Renal cortex interstitium (tissue), 11 donors: ENCODE measurements around the gene PNKP. TPM values are rescaled to one million over a fixed set of nuclear protein-coding genes. Genes with fewer than 3 reads are reported as not detected.

Source experiments
- DNase-seq, 11 donors: peaks; one replicate each; pipeline ENCODE4 v3.0.0-alpha.2; 2013; ENCODE audit warnings: low read depth in 9 of 11, low spot score in 4 of 11; ENCODE audit errors: extremely low read depth in 1 of 11
- polyA plus RNA-seq, 3 donors: library from polyadenylated mRNA; unstranded; fragments of 120-200 nt; gene quantifications; one replicate each; pipeline ENCODE4 v1.2.1, GENCODE V29; 2013; ENCODE audit not compliant: insufficient read length in 3 of 3

The PNKP gene
- polyA plus RNA-seq, 3 donors = 41.8 to 93.0 (median 60.3) TPM

DNA sequence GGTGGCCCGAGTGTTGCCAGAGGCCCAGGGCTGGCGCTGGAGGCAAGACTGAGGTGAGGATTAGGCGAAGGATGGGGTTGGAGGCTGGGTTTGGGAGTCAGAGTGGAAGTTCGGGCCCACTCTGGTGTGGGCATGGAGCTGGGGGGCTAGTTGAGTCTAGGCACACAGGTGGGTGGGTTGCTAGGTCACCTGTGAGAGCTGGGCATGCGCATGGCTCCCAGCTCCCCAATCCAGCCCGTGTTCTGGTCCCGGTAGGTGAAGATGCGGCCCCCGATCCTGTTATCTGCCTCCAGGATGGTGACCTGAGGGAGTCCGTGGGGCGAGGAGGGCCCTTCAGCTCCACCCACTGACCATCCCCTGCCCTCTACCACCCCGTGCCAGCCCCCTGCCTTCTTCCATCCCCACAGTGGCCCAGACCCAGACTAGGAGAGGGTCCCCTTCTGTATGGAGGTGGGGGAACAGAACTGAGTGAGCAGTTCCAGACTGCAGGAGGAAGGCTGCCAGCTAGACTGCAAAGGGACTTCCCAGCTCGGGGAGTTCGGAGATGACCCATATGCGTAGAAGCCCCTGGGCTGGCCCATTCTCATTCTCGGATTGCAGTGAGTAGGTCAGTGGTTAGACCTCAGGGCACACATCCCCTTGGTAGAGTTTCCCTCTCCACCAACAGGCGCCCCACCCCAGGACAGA lies 27.6 kb upstream of the PNKP start:
- no peak for DNase-seq

DNA sequence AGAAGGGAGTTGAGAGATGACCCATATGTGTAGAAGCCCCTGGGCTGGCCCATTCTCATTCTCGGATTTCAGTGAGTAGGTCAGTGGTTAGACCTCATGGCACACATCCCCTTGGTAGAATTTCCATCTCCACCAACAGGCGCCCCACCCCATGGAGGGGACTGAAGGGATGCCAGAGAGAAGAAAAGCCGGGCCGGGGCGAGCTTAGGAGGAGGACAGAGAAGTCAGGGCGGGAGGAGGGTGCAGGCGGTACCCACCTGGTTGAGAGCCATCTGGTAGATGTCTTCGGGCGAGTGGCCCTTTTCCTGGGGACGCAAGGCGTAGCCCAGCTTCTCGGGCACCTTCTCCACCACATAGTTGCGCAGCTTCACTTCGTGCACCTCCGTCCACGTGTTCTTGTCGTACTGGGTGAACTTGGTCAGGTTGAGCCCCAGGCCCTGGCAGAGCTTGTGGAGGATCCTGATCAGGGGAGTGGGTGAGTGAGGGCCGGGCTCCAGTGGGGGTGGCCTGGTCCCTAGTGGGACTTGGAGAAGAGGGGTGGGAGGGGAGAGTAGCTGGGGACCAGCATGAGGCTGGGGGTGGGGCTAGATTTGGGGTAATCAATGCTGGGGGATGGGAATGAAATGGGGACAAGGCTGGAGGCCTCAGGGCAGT lies 26.8 kb upstream of the PNKP start:
- DNase-seq = no peak

DNA sequence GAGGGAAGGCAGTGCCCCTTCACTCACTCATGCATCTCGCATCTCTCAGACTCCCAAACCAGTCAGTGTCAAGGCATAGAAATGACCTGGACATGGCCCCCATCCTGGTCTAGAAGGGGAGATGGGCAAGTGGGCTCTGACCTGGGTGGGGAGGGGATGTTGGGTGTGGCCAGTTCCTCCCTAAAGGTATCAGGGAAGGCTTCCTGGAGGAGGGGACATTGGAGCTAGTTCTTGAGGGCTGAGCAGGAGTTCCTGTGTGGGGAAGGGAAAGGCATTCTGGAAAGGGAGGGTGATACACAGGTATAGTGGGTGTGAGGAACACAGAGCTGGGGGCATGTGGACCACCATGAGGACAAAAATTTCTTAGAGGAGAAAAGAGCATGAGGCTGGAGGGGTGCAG lies 25.3 kb upstream of the PNKP start:
- no peak for DNase-seq

DNA sequence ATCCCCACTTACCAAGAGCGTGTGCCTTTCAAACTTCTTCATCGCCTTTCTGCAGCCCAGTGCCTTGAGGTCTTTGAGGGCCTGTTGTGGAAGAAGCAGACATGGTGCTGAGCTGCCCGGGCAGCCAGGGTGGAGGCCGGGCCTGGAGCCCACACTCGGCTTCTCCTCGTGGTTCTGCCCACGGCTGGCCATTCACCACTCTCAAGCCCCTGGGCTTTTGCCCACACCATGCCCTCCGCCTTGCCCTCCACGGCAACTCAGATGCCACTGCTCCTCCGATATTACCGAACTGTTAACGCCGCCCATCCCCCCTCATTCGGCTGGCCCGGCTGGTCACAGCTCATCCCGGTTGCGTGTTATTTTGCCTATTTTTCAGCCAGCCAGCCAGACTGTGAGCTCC lies 24.0 kb upstream of the PNKP start:
- DNase-seq = no peak

DNA sequence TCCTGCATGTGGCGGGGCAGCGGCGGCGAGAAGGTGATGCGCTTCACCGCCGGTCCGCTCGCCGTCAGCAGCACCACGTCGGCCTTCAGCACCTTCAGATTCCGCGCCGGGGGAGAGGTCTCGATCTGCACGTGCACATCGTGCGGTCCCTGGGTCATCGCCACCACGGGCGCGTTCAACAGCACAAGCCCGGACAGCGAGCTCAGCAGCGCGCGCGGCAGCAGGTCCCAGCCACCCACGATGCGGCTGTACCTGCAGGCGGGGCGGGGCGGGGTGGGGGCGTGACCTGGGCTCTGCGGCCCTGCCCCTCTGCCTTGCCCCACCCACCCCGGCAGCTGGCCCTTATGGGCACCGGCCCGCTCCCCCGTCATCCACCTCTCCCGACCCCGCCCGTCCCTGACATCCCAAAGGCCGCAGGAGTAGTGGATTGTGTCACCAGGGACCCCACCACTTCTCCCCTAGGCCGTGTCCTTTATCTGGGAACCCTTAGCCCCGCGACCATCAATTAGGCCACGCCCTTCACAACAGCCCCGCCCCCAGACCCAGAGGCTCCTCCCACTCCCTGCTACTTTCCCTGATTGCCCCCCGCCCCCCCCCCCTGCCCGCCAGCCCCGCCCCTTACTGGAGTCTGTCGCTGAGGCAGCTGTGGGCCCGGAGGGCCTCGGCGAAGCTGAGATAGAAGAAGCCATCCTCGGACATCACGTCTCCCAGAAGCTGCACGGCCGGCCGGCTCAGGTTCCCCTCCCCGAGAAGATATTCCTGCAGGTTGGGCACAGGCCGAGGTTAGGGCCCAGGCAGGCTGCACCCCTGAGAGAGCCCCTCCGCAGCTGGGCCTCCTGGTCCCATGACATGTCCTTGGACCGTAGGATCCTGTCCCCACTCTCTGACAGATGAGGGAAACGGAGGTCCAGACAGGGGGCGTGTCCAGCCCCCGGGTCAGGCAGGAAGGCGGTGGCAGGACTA lies 23.3 kb upstream of the PNKP start:
- DNase-seq = no peak

DNA sequence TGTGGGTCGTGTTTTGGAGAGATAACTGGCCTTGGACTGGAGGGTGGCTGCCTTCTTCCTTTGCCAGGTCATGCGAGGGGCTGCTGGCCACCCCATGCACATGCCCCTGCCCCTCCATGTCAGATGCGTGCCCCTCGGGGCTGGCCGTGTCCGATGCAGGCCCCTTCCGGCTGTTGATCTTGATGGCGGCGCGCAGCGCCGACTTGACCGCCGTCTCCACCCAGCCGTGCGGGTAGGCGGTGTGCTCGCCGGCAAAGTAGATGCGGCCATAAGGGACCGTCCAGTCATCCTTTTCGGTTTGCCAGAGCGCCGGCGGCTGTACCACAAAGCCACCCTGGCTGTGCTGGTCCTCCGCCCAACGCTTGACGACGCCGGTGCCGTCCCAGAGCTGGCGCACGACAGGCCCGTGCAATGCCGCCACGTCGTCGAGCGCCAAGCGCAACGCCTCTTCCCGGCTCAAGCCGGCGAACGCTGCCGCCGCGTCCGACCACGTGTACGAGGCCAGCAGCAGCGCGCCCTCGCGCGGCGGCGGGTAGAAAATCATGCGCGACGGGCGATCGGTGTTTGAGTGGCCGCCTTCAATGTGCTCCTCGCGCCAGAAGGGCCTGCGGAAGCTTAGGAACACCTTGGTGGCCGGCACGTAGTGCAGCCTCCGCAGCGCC lies 22.4 kb upstream of the PNKP start:
- DNase-seq = peak in 7 of 11 donors; percentile 66 to 77 (median 75)

DNA sequence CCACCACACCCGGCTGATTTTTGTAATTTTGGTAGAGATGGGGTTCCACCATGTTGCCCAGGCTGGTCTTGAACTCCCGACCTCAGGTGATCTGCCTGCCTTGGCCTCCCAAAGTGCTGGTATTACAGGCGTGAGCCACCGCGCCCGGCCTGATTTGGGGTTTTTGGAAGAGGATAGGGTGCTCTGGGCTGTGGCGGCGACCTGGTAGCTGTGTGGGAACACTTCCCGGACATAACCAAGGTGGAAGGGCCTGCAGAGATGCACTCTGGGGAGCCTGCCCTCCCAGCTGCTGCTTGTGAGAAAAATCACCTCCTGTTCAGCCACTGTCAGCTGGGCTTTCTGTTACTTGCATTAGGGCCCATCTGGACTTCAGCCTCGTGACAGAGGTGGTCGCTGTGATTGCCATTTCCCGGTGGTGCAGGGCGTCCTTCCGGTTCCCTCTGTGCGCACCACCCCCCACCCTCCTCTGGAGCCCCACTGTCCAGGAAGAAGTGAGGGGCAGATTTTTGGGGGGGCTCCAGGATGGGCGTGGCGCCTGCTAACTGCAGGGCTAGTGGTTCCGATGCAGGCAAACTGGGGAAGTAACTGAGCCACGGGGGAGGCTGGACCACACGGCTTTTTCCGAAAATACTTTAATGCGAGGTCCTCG lies 21.8 kb upstream of the PNKP start:
- DNase-seq = no peak

DNA sequence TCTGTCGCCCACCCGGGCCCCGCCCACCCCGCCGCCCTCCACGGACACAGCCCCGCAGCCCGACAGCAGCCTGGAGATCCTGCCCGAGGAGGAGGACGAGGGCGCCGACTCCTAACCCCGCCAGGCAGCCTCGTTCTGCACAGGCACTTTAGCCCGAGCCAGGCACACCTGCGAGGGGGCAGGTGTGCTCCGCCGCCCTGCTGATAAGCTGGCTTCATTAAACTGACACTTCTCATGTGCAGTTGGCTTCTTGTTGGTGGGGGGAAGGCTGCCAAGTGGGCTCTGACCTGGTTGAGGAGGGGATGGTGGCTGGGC lies 21.1 kb upstream of the PNKP start:
- DNase-seq = no peak

DNA sequence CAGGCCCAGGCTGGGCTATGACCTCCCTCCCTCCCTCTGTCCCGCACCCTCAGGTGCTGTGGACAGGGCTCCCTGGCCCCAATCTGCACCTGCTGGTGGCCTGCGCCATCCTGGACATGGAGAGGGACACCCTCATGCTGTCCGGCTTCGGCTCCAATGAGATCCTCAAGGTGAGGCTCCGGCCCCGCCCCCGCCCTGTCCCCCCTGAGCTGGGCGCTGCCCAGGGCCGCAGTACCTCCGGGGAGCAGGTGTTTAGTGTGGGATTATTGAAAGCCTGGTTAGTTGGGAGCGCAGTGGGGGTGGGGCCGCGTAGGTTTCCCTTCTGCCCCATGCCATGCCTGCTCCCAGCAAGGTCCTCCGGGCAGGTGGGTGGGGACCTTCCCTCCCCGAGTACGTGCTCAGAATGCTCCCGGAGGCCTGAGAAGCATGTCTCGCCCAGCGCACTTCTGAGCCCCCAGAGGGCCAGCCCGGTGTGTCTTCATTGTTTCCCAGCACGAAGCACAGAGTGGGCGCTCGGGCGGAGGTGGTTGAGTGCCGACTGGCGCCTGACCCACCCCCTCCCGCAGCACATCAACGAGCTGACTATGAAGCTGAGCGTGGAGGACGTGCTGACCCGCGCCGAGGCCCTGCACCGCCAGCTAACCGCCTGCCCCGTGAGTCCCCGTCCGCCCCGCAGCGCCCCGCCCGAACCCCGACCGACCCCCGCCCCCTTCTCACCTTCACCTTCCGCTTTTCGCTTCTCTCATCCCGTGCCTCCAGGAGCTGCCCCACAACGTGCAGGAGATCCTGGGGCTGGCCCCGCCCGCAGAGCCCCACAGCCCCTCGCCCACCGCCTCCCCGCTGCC lies 20.5 kb upstream of the PNKP start:
- DNase-seq = no peak

DNA sequence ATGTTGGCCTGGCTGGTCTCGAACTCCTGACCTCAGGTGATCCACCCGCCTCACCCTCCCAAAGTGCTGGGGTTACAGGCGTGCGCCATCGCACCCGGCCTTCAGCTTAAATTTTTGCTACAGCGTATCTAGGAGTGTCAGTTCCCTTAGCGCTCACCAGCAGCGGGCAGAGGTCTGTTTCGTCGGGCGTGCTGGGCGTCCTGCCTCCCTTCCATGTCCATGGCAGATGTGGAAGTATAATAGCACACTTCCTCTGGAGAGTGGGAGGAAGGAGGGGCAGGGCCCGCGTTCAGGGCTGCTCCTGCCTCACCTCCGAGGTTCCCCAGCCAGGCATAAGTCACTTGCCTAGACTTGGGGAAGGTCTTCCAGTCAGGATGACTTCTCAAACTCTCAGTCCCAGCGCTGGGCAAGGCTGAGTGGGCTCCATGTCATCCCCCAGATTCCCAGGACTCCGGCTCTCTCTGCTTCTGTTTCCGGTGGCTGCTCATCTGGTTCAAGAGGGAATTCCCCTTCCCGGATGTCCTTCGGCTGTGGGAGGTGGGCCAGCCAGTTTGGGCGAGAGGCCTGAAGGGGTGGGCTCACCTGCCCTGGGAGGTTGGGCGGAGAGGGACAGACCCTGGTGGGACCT lies 19.8 kb upstream of the PNKP start:
- DNase-seq = no peak

DNA sequence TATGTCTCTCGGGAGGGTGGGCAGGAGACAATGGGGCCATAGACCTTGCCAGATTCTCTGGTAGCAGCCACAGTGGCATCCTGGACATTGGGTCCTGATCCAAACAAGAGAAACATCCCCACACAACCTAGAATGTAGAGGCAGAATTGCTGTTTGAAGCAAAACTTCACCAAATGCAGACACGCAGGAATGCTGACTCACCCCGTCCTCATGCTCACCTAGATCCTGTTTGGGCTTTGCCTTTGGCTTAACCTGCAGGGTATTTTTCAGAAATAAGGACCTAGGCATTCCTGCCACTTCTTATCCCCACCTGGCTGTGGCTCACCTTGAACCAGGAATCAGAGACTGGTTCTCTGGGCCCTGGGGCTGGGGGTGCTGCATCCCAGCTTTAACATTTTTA lies 17.4 kb upstream of the PNKP start:
- no peak for DNase-seq

DNA sequence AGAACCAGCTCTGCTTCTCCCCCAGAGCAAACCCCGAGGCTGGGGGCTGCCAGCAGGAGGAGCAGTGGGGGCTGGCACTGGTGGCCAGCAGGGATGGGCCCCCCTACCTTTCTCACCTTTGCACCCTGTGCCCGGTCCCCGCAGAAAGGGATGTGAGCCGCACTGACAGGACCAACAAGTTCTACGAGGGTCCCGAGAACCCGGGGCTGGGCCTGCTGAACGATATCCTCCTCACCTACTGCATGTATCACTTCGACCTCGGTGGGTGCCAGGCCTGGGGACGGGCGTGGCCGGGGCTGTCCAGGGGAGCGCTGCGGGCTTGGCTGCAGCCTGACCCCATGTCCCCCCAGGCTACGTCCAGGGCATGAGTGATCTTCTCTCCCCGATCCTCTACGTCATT lies 16.7 kb upstream of the PNKP start:
- no peak for DNase-seq

DNA sequence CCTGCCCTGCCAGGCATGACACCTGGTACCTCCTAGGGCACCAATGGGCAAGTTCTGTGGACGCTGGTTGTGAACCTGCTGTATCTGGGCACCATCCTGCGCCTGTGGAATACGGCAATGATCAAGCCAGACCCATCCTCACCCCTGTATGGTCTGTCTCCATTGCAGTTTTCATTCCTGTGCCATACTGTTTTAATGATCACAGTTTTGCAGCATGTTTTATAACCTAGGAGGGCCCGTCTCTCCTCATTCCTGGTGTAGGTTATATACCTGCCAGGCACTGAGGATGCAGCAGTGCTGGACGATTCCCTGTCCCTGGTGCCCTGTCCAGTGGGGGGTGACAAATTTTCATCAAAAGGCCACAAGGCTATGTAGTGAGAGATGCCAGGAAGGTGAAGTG lies 15.7 kb upstream of the PNKP start:
- no peak for DNase-seq

DNA sequence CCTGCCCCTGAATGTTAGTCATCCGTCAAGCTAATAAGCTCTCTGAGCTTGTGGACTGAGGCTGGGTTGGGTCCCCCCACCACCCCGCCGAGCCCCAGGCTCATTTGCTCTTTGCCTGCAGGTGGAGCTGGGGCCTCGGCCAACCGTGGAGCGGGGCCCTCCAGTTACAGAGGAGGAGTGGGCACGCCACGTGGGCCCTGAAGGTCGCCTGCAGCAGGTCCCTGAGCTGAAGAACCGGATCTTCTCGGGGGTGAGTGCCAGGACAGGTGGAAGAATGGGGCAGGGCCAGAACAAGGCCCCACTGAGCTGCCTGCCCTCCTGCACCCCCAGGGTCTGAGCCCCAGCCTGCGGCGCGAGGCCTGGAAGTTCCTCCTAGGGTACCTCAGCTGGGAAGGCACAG lies 15.3 kb upstream of the PNKP start:
- no peak for DNase-seq

DNA sequence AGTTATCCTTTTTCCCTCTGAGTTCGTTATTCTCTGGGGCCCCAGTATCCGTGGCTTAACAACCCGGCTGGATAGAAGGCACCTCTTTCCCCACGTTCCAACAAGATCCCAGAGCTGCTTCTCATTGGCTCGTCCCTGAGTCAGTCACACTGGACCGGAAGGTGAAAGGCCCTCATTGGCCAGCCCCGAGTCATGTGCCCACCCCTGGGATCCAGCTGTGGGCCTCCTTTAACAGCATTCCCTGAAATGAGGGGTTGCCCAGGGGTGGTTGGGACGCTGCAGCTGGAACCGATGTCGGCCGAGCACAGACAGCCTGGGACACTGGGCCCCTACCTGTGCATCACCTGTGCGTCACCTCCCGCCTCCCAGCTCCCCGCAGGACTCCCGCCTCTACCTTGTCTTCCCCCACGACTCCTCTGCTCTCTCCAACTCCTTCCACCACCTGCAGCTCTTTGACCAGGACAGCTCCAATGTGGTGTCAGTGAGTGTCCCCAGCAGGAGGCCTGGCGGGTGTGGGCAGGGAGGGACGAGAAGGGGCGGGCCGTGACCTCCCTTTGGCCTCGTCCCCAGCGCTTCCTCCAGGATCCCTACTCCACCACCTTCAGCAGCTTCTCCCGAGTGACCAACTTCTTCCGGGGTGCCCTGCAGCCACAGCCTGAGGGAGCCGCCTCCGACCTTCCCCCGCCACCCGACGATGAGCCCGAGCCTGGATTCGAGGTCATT lies 14.5 kb upstream of the PNKP start:
- no peak for DNase-seq

DNA sequence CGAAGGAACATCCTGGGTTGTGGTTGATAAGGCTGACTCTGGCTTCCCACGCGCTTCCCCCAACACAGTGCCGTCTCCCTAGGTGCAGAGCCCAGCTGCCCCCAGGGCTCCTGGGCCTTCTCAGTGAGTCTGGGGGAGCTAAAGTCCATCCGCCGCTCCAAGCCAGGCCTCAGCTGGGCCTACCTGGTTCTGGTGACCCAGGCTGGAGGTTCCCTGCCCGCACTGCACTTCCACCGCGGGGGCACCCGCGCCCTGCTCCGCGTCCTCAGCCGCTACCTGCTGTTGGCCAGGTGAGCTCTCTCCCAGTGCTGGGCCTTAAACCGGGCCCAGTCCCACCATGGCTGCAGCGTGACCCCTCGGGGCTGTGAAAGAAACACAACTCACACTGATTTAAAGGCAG lies 13.8 kb upstream of the PNKP start:
- no peak for DNase-seq

DNA sequence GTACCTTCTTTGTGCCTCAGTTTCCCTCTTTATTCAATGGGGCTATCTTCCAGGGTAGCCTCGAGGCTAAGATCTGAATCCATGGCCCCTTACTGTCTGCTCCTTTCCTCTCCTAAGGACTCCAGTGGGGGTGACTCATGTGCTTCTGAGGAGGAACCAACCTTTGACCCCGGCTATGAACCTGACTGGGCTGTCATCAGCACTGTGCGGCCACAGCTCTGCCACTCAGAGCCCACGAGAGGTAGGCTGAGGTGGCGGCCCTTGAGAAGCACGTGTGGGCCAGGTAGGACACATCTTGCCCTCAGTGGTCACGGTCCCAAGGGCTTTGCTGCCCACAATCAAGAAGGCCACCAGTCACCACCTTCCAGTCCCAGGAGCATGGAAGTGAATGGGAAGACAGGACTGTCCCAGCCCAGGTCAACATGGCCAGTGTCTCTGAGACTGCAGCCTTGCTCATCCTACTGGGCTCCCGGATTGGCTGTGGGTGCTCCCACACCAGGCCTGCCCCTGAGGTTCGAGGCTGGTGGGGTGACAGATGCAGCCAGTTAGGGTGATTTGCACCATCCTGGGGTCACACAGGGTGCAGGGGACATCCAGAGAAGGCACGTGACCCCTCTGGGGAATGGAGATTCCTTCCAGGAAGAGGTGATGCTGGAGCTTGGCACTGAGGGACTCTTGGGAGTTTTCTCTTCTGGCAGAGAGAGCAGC lies 12.9 kb upstream of the PNKP start:
- no peak for DNase-seq
